NAMALWA (cell line): ENCODE results near the gene HACE1.
"Not testable (repeated sequence)": the region's sequence is repeated elsewhere in the genome, so short reads cannot be mapped to it uniquely, and the experiment has no call there.

Source experiments
- DNase-seq: peaks from one replicate; pipeline ENCODE4 v3.0.0-alpha.2; 2015; ENCODE audit warnings: low spot score

HACE1 gene

DNA sequence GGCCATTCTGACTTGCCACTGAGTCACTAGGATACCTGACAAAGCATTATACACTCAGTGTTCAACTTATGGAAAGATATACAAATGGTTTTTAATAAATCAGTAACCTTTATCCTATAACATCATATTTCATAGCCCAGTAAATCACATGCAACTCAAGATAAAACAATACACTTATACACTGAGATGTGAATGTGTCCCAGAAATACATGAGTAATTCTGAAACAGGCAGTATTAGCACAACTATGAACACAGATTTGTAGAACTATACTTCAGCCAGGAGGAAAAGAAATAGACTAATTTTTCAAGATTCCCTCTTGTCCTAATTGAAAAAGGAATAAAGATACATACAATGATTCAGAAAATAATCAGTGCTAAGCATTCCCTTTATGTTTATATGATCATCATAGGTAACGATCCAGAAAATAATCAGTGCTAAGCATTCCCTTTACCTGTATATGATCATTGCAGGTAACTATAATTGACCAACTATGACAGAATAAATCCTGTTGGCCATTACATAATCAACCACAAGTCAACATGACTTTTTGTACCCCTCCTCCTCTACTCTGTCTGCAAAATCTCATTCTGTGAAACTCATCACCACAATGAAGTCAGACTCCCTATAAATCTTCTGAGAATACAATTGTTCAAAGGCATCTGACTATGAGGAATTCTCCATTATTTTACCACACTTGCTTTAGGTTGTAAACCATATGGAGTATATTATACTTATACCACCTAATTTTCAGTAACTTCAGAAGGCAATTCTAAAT is 30.3 kb downstream of the HACE1 start:
- DNase-seq: no peak

GRCh38 chr6:104828478-104828877 is 31.2 kb downstream of the HACE1 start:
- no peak for DNase-seq

DNA sequence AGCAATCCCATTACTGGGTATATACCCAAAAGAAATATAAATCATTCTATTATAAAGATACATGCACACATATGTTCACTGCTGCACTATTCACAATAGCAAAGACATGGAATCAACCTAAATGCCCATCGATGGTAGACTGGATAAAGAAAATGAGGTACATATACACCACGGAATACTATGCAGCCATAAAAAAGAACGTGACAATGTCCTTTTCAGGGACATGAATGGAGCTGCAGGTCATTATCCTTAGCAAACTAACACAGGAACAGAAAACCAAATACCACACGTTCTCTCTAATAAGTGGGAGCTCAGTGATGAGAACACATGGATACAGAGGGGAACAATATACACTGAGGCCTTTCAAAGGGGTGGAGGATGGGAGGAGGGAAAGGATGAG is 38.9 kb downstream of the HACE1 start:
- DNase-seq: not testable (repeated sequence)

GRCh38 chr6:104816125-104816524 is 43.6 kb downstream of the HACE1 start:
- DNase-seq: no peak

DNA sequence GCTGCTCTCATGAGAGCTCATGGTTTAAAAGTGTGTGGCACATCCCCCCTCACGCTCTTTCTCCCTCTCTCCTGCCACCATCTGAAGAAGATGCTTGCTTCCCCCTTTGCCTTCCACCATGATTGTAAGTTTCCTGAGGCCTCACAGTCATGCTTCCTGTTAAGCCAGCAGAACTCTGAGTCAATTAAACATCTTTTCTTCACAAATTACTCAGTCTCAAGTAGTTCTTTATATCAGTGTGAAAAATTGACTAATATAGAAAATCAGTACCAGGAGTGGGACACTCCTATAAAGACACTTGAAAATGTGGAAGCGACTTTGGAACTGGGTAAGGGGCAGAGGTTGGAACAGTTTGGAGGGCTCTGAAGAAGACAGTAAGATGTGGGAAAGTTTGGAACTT is 45.0 kb downstream of the HACE1 start:
- DNase-seq: no peak

DNA sequence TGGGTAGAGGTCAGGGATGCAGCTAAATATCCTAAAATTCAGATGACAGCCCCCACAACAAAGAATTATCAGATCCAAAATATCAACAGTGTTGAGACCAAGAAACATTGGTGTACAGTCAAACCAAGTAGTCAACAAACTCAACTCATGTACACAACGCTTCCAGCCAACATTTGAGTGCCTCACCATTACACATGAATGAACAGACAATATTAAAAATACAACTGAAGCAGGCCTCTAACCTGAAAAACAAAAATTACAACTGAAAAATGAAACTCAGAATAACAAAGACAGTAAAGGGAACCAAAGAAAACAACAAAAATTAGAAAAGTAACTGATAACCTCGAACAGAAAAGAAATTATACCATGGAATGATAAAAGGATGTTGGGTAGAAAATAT is 46.2 kb downstream of the HACE1 start:
- no peak for DNase-seq

DNA sequence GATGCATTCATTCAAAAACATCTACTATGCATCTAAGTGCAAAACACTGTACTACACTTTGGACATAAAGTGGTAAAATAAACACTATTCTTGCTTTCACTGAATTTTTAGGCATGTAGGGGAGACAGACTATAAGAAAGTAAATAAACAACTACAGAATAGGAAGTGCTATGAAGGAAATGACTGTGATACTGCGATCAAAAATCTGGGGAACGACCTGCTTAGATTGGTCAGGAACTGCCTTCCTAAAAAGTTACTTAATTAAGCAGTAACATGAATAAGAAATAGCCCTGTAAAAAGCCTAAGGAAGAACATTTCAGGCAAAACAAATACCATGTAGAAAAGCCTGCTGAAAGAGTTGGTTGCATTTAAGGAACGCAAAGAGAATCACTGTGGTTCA is 50.6 kb downstream of the HACE1 start:
- DNase-seq: no peak

GRCh38 chr6:104805335-104805734 is 54.4 kb downstream of the HACE1 start:
- DNase-seq: not testable (repeated sequence)

- no peak for DNase-seq
Observed at GRCh38 chr6:104799134-104799657, 60.5 kb downstream of the HACE1 start.

DNA sequence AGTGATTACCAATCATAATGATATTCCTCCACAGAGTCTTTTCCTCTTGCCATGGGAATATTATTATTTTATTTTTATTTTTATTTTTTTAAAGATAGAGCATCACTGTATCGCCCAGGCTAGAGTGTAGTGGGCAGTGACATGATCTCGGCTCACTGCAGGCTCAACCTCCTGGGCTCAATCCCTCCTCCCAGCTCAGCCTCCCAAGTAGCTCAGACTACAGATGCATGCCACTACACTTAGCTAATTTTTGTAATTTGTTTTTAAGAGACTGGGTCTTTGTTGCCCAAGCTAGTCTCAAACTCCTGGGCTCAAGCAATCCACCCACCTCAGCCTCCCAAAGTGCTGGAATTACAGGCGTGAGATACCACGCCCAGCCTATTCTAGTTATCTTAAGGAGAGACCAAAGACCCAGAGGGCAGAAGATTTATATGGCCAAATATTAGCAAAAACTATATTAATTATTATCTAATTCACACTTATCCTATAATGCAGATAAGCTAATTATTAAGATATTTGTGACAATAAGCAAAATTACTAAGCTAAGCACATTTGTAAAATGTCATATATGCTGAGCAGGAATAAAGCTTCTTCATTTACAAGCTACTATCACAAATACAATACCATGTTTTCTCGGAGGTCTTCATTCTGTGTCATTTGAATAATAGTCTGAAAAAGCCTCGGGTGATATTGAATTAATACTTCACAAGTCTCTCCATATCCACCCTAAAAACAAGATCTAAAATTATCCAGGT is 63.5 kb downstream of the HACE1 start:
- DNase-seq: no peak

DNA sequence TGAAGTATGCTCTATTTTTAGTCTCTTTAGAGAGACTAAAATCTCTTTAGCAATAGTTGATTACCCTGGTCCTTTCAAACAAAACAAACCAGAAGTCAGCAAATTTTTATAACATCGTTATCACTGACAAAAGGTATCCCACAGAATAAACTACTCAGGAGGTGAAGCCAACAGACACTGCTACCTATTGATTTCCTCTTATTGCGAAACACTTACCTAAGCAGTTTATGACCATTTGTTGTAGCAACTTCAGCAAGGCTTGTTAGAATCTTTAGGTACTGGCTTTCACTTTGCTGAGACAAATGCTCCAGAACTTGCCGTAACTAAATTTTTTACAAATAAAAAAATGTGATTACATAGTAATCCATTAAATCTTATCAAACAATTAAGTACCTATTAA is 64.4 kb downstream of the HACE1 start:
- DNase-seq: no peak

GRCh38 chr6:104789770-104790190 is 69.9 kb downstream of the HACE1 start:
- peak; percentile 68 for DNase-seq

DNA sequence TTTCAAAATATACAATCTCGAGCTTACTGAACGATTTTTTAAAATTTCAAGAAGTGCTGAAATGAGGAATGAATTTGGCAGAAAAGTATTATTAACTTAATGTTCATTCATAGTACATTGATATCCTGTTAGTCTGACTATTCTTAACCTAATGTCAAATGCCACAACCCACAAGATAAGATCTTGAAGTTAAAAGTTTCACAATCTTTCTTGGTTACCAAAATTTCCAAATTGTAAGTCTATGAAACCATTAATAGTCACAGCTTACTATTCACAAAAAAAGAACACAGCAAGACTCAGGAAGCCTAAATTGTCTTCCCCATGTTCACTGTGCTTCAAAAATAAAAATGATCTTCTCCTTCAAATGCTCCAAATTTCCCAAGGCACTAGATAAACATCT is 71.3 kb downstream of the HACE1 start:
- no peak for DNase-seq

- no peak for DNase-seq
Observed at GRCh38 chr6:104787305-104787704, 72.4 kb downstream of the HACE1 start.

GRCh38 chr6:104784884-104785283 is 74.8 kb downstream of the HACE1 start:
- DNase-seq: no peak

GRCh38 chr6:104771258-104771832 is 88.4 kb downstream of the HACE1 start:
- peak; percentile 57 for DNase-seq

DNA sequence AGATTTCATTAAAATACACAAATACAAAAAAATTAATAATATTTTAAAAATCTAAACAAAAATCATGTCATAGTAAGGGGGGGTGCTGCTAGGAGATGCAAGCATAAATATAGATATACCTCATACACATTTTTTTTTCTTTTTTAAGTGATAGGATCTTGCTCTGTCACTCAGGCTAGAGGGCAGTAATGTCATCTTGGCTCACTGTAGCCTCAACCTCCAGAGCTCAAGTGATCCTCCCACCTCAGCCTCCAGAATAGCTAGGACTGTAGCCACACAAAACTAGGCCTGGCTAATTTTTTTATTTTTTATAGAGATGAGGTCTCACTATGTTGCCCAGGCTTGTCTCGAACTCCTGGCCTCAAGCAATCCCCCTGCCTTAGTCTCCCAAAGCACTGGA is 90.8 kb downstream of the HACE1 start:
- no peak for DNase-seq

- no peak for DNase-seq
Observed at GRCh38 chr6:104766595-104766994, 93.1 kb downstream of the HACE1 start.

DNA sequence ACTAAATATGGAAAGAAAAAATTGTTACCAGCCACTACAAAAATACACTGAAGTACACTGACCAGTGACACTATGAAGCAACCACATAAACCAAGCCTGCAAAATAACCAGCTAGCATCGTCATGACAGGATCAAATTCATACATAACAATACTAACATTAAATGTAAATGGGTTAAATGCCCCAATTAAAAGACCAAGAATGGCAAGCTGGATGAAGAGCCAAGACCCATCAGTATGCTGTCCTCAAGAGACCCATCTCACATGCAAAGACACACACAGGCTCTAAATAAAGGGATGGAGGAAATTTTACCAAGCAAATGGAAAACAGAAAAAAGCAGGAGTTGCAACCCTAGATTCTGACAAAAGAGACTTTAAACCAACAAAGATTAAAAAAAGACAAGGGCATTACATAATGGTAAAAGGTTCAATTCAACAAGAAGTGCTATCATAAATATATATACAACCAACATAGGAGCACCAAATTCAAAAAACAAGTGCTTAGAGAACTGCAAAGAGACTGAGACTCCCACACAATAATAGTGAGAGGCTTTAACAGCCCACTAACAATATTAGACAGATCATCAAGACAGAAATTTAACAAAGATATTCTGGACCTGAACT is 104.8 kb downstream of the HACE1 start:
- no peak for DNase-seq

GRCh38 chr6:104753251-104753650 is 106.5 kb downstream of the HACE1 start:
- no peak for DNase-seq

DNA sequence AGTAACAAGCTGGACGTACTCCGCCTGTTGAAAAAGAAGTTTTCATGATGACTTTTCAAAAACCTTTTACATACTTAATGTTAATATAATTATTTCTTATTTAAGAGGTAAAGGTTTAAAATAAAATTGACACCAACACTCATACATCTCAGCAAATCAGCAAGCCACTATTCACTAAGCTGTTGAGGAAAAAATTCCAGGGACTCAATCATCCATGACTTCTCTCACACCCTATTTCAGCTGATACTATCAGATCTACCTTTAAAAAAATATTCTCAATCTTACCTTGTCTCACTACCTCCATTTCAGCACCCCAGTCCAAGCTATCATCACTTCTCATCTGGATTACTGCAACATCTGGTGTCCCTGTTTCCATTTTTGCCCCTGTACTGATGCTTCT is 109.3 kb downstream of the HACE1 start:
- DNase-seq: no peak

GRCh38 chr6:104739124-104739523 is 120.6 kb downstream of the HACE1 start:
- DNase-seq: not testable (repeated sequence)
